Measurements from ENCODE around the gene FAM162B.
"Not testable (repeated sequence)": the region's sequence is repeated elsewhere in the genome, so short reads cannot be mapped to it uniquely, and the experiment has no call there.

The FAM162B gene

DNA sequence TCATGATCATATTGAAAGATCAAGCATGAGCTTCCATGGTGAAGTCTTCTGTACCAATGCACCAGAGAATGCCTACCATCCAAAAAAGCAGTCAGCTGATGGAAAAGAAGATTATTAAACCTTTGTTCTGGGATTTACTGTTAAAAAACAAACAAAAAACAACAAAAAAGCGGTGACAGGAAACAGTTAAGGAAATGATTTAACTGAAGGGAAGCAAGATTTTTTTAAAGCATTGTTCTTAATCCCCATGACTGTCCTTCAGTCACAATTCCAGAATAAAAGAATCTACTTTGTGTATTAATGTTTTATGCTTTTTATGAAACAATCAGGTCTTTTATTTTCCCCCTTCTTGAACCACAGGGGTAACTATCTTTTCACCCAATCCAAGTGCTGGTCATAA is 23.9 kb downstream of the FAM162B start:
- no peak for DNase-seq (ENCODE audit: low spot score)
- POLR2A ChIA-PET (ENCODE audit: low non-redundant PET): no interaction called here
- CTCF ChIA-PET: interaction anchor here (0.7 kb wide), 1 partner anchor 173 kb away, joined by 3 read pairs; no protein-coding TSS in a partner anchor
- H3K27ac ChIP-seq: no peak overlapping the region
- TF ChIP-seq, protein P1, sequence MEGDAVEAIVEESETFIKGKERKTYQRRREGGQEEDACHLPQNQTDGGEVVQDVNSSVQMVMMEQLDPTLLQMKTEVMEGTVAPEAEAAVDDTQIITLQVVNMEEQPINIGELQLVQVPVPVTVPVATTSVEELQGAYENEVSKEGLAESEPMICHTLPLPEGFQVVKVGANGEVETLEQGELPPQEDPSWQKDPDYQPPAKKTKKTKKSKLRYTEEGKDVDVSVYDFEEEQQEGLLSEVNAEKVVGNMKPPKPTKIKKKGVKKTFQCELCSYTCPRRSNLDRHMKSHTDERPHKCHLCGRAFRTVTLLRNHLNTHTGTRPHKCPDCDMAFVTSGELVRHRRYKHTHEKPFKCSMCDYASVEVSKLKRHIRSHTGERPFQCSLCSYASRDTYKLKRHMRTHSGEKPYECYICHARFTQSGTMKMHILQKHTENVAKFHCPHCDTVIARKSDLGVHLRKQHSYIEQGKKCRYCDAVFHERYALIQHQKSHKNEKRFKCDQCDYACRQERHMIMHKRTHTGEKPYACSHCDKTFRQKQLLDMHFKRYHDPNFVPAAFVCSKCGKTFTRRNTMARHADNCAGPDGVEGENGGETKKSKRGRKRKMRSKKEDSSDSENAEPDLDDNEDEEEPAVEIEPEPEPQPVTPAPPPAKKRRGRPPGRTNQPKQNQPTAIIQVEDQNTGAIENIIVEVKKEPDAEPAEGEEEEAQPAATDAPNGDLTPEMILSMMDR (conservative IDR thresholded peaks at IDR 0.05; ENCODE audit: low read depth): no peak

DNA sequence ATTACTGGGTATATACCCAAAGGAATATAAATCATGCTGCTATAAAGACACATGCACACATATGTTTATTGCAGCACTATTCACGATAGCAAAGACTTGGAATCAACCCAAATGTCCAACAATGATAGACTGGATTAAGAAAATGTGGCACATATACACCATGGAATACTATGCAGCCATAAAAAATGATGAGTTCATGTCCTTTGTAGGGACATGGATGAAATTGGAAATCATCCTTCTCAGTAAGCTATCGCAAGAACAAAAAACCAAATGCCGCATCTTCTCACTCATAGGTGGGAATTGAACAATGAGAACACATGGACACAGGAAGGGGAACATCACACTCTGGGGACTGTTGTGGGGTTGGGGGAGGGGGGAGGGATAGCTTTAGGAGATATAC is 25.0 kb downstream of the FAM162B start:
- POLR2A ChIA-PET (ENCODE audit: low non-redundant PET); H3K27ac ChIP-seq; DNase-seq (ENCODE audit: low spot score); CTCF ChIA-PET: not testable (repeated sequence)

DNA sequence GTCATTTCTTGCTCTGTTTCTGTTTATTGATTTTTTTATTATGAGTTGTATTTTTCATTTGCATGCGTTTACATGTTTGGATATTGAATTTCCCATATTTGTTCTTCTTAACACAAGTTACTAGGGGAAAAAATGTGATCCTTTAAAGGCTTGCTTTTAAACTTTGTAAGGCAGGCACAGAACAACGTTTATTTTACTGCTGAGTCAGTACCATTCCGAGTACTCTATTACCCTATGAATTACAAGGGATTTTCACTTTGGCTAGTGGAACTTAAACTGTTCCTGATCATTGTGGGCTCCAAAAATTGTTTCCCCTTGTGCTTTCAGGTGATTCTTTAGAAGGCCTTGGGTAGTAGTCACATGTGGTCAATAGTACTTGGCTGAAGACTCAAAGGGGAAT is 28.5 kb downstream of the FAM162B start:
- DNase-seq (ENCODE audit: low spot score): no peak
- no peak overlapping the region for H3K27ac ChIP-seq
- POLR2A ChIA-PET (ENCODE audit: low non-redundant PET): no interaction called here
- CTCF ChIA-PET: no interaction called here
- TF ChIP-seq, protein P1 (conservative IDR thresholded peaks at IDR 0.05; ENCODE audit: low read depth): no peak

DNA sequence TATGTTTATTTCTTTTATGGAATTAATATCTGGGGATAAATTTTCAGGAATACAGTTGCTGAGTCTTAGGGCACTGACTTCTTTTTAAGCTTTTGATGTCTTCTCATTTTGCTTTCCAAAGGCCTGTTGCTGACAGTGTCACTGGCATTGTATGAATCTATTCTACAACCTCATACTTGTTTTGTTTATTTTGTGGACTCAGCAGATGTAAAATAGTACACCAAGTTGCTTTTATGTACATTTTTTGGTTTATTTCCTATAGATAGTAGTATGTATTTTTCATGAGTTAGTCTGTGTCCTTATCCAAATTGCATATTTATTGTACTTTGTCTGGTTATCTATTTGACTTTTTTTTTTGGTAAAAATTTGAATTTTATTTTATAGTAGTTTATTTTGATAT is 35.0 kb downstream of the FAM162B start:
- TF ChIP-seq, protein P1 (conservative IDR thresholded peaks at IDR 0.05; ENCODE audit: low read depth): no peak
- no peak for DNase-seq (ENCODE audit: low spot score)
- H3K27ac ChIP-seq: no peak overlapping the region
- POLR2A ChIA-PET (ENCODE audit: low non-redundant PET): no interaction called here
- CTCF ChIA-PET: no interaction called here

DNA sequence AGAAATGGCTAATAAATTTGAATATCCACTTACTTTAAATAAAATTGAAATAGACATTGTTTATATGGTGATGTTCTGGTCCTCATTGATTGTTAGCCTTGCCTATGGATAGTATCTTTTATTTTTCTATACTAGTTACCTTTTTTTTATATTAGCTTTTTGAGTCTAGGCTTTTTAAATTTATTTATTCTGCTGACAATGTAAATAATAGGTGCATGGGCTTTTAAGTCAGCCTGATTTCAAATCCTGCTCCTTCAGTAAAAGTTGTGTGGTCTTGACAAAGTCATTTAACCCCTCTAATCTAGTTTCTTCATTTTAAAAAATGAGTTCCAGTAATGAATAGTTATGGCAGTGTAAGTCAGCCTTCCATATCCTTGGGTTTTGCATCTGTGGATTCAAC is 38.6 kb downstream of the FAM162B start:
- TF ChIP-seq, protein P1 (conservative IDR thresholded peaks at IDR 0.05; ENCODE audit: low read depth): no peak
- ChIA-PET POLR2A (ENCODE audit: low non-redundant PET) (no interaction called here), CTCF (no interaction called here)
- H3K27ac ChIP-seq: no peak overlapping the region
- no peak for DNase-seq (ENCODE audit: low spot score)

DNA sequence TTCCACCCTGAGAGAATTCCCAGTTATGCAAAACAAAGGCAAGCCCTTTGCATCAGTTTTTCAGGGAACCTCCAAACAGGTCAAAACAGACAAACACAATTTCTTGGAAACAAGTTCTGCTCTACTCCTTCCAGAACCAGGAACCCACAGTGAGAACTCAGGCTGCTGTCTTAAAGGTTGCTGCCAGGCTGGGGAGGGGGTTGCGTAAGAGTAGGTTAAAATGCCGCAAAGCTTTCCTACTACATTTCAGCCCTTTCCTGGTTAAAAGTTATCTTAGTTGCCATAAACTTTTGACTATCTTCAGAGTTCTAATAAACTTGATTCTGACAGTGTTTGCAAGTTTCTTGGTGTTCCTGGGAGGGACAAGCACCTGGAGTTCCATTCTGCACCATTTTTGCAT is 50.8 kb downstream of the FAM162B start:
- TF ChIP-seq, protein P1 (conservative IDR thresholded peaks at IDR 0.05; ENCODE audit: low read depth): no peak
- ChIA-PET POLR2A (ENCODE audit: low non-redundant PET) (no interaction called here), CTCF (interaction anchor here (0.6 to 0.7 kb wide), 2 partner anchors 78 to 127 kb away, joined by 3 read pairs; no protein-coding TSS in a partner anchor)
- H3K27ac ChIP-seq: no peak overlapping the region
- no peak for DNase-seq (ENCODE audit: low spot score)

DNA sequence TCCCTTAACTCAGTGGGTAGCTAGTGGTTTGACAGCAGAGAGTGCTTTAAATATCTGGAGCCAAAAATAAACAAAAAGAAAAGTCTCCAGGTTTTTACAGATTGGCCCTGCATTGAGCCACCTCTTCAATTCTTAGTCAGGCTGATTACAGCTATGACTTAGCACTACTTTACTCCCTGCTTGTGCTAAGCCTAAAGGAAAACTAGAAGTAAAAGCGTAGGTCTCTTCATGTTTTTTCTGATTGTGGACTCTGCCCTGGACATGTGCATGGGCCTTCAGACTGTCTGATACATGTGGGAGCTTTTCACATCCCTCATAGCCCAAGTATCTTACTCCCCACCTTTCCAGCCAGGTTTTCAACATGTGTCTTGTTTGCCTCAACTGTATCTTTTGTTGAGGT is 51.2 kb downstream of the FAM162B start:
- H3K27ac ChIP-seq: no peak overlapping the region
- CTCF ChIA-PET: interaction anchor here (0.6 to 0.7 kb wide), 2 partner anchors 78 to 128 kb away, joined by 3 read pairs; no protein-coding TSS in a partner anchor
- POLR2A ChIA-PET (ENCODE audit: low non-redundant PET): no interaction called here
- TF ChIP-seq, protein P1 (conservative IDR thresholded peaks at IDR 0.05; ENCODE audit: low read depth): no peak
- no peak for DNase-seq (ENCODE audit: low spot score)

Data from RWPE1 (cell line).